Measurements from ENCODE around the gene NUMB. TPM values are rescaled to one million over a fixed set of nuclear protein-coding genes. Genes with fewer than 3 reads are reported as not detected.

NUMB gene
- total and polyA plus RNA-seq, 4 donors: 21.2 to 45.8 (median 26.1) TPM

- 82% methylated on average over 3 of the region's 3 CpGs for WGBS
- peaks cover 2 to 39% (median 21%) of the 10 kb centered on the region in 4 donors for H3K36me3 ChIP-seq (ENCODE audit: control insufficient read depth in 4 of 4, insufficient read depth in 3 of 4, low read depth in 1 of 4, low read length in 3 of 4)
- H3K9me3 ChIP-seq (ENCODE audit: control insufficient read depth in 4 of 4, low read length in 3 of 4): no peaks in the 10 kb centered on the region
- H3K27me3 ChIP-seq (ENCODE audit: control insufficient read depth in 4 of 4, insufficient read depth in 4 of 4, low read length in 3 of 4): no peaks in the 10 kb centered on the region
- H3K27ac ChIP-seq (ENCODE audit: low read depth in 1 of 2, low read length in 2 of 2): no peak overlapping the region
- H3K4me3 ChIP-seq (ENCODE audit: low read depth in 1 of 3, low read length in 3 of 3): no peak overlapping the region
- TF ChIP-seq ZBTB33 (IDR thresholded peaks at IDR 0.05) (no peak), CTCF (IDR thresholded peaks at IDR 0.05; ENCODE audit: low read depth, low read length, missing input control) (no peak), FOXA2 (IDR thresholded peaks at IDR 0.05) (no peak), HNF4G (IDR thresholded peaks at IDR 0.05) (no peak), FOXA1 (IDR thresholded peaks at IDR 0.05) (no peak), JUND (IDR thresholded peaks at IDR 0.05) (no peak), GABPA (IDR thresholded peaks at IDR 0.05 in 1 of 2, conservative IDR thresholded peaks at IDR 0.05 in 1 of 2) (no peak), ATF3 (IDR thresholded peaks at IDR 0.05) (no peak), YY1 (IDR thresholded peaks at IDR 0.05) (no peak), RXRA (IDR thresholded peaks at IDR 0.05) (no peak), HNF4A (conservative IDR thresholded peaks at IDR 0.05) (no peak), SP1 (IDR thresholded peaks at IDR 0.05) (no peak), TAF1 (conservative IDR thresholded peaks at IDR 0.05) (no peak), EGR1 (IDR thresholded peaks at IDR 0.05; ENCODE audit: low read depth in 2 of 2) (no peak), MAX (IDR thresholded peaks at IDR 0.05) (no peak), NR2F2 (IDR thresholded peaks at IDR 0.05) (no peak), REST (IDR thresholded peaks at IDR 0.05) (no peak), RAD21 (IDR thresholded peaks at IDR 0.05) (no peak)
- DNase-seq (ENCODE audit: low spot score): no peak
- no peak overlapping the region for H3K9ac ChIP-seq (ENCODE audit: low read depth in 1 of 2, low read length in 2 of 2)
- H3K4me1 ChIP-seq (ENCODE audit: control insufficient read depth in 4 of 4, insufficient read depth in 4 of 4, low read length in 3 of 4): no peaks in the 10 kb centered on the region
Measured at GRCh38 chr14:73289729-73290128, 168.6 kb downstream of the NUMB start.
